A673 (cell line): ENCODE data around the gene PLEKHG2.

ENCODE experiments used
- EZH2 ChIP-seq: fragments of 200-600 bp; sonication (generic); IDR thresholded peaks from 2 replicates; pipeline ENCODE4 v1.6.1; 2017; ENCODE audit warnings: borderline replicate concordance, low read depth, mild to moderate bottlenecking, mixed read lengths, antibody characterized with exemption, low read length; ENCODE audit not compliant: poor library complexity, severe bottlenecking
- TF ChIP-seq, protein P1 (sequence below): fragments of 300-800, 200-600 bp; sonication (generic); conservative IDR thresholded peaks from 2 replicates; pipeline ENCODE4 v1.5.1; 2017; ENCODE audit warnings: low read depth, mild to moderate bottlenecking, antibody characterized with exemption, low read length, moderate library complexity, mixed read lengths

DNA sequence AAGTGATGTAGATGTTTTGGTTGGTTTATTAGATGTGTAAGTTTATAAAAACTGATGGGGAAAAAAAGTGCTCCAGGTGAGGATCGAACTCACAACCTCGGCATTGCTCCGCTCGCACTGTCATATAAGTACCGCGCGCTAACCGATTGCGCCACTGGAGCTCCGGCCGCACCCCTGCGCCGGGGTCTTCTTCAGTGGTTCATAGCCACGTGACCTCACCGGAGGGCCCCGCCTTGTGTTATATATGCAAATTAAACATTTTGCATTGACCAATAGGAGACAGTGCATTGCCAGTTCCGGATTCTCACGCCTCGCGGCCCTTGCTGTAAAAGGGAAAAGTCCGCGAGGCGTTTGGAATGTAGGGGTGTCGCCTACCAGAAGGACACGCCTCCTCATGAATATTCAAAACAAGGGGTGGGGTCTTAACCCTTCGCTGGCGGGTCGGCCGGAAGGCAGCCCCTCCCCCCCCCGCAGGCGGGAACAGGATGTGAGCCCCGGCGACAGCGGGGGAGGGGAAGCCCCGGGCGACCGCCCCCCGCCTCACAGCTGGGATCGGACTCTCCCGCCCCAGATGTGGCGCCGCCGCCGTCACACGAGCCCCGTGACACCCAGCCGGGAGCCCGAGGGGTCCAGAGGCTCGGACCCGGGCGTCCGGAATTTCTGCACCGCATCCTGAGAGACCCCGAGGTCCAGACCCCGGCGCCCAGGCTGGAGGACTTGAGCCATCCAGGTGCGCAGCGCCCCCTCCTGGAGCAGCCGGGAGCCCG lies at the start of gene PLEKHG2:
- TF ChIP-seq, protein P1, sequence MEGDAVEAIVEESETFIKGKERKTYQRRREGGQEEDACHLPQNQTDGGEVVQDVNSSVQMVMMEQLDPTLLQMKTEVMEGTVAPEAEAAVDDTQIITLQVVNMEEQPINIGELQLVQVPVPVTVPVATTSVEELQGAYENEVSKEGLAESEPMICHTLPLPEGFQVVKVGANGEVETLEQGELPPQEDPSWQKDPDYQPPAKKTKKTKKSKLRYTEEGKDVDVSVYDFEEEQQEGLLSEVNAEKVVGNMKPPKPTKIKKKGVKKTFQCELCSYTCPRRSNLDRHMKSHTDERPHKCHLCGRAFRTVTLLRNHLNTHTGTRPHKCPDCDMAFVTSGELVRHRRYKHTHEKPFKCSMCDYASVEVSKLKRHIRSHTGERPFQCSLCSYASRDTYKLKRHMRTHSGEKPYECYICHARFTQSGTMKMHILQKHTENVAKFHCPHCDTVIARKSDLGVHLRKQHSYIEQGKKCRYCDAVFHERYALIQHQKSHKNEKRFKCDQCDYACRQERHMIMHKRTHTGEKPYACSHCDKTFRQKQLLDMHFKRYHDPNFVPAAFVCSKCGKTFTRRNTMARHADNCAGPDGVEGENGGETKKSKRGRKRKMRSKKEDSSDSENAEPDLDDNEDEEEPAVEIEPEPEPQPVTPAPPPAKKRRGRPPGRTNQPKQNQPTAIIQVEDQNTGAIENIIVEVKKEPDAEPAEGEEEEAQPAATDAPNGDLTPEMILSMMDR = peak; percentile 90
- TF ChIP-seq EZH2 = no peak
